Measurements from ENCODE around the gene MB. TPM values are rescaled to one million over a fixed set of nuclear protein-coding genes. Genes with fewer than 3 reads are reported as not detected.

The MB gene
- total RNA-seq, 3 donors from 2014 or later = 2.1 to 17.2 (median 13.4) TPM

- Histone ChIP-seq H3K36me3 (ENCODE audit: low read depth) (no peaks in the 10 kb centered on the region), H3K4me3 (no peak overlapping the region), H3K4me1 (ENCODE audit: low read depth) (no peaks in the 10 kb centered on the region), H3K9me3 (no peaks in the 10 kb centered on the region)
- no peak for DNase-seq
- no peak for TF ChIP-seq CTCF (IDR thresholded peaks at IDR 0.05)
- no peak for ATAC-seq
- intact Hi-C loops (cut with DNase I, micrococcal nuclease) = no loop called here
These were observed 59.1 kb downstream of the MB start for GRCh38 chr22:35558031-35558430.

Other genes with a start within 250 kb of the MB start
- 10 to 100 TPM; 33.8 to 71.4 (median 55.5) TPM for gene HMOX1, start 236.2 kb downstream of the MB start, total RNA-seq
- gene MCM5, start 217.2 kb downstream of the MB start, total RNA-seq = 10 to 100 TPM; 18.5 to 45.2 (median 30.3) TPM
- 10 to 100 TPM; 11.7 to 34.0 (median 19.2) TPM for gene RASD2, start 76.5 kb downstream of the MB start, total RNA-seq
- gene APOL6, start 31.1 kb upstream of the MB start, total RNA-seq = 10 to 100 TPM; 40.3 to 43.1 (median 42.1) TPM
- not detected for gene APOL5, start 100.5 kb upstream of the MB start, total RNA-seq

All from mucosa of descending colon (tissue), 3 donors.